Fibroblast of the conjunctiva (primary cell): ENCODE data around the gene MEIOSIN.
"Not testable (repeated sequence)": the region's sequence is repeated elsewhere in the genome, so short reads cannot be mapped to it uniquely, and the experiment has no call there.

Experiments used
- DNase-seq: peaks from one replicate; pipeline ENCODE4 v3.0.0-alpha.2; 2010; ENCODE audit warnings: low read depth

MEIOSIN gene

DNA sequence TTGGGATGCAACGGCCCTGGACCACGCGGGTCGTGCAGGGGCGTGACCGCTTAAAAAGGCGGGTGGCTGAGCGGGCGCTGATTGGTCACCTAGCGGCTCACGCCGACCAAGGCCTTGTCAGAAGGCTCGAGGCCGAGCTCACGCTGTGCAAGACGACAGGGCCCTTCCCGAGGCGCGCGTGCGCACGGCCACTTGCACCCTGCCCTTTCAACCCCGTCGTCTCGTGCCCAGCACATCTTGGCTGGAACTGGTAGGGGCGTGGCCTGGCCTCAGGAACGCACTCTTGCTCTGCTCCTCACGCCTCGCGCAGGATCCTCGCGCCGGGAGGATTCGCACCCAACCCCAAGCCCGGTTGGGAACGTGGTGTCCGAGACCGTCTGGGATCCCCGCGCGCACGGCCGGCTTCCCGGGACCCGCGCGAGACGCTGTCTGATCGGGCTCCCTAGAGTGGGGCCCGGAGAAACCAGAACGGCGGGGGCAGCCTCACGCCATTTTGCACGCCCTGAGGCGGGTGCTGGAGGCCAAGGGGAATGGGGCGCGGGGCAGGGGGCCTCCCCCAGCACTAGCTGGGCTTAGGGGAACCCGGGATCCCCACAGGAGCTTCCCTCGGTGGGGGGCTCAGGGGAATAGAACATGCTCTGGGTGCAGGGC is at the start of gene MEIOSIN:
Gene MEIOSIN (plus strand): TSS at position 280 of the 651 bp plus-strand sequence. CDS start 1,938 bp downstream, outside the sequence.
- DNase-seq = no peak

DNA sequence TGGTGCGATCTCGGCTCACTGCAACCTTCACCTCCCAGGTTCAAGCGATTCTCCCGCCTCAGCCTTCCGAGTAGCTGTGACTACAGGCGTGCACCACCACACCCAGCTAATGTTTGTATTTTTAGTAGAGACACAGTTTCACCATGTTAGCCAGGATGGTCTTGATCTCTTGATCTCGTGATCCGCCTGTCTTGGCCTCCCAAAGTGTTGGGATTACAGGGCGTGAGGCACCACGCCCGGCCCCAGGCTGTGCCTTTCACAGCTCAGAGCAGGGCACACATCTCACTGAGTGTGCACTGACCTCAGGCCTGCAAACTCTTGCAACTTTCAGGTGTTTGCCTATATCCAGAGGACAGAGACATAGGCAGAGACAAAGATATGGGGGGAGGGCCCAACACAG is 48.2 kb upstream of the MEIOSIN start:
- not testable (repeated sequence) for DNase-seq

GRCh38 chr19:45687599-45687998 is 45.6 kb upstream of the MEIOSIN start:
- DNase-seq = no peak

GRCh38 chr19:45691516-45692186 is 41.6 kb upstream of the MEIOSIN start, which contains the start of gene SNRPD2:
Gene SNRPD2 (minus strand): TSS chr19:45691953. CDS start chr19:45691888, 65 bp downstream.
- DNase-seq = peak; percentile 90

DNA sequence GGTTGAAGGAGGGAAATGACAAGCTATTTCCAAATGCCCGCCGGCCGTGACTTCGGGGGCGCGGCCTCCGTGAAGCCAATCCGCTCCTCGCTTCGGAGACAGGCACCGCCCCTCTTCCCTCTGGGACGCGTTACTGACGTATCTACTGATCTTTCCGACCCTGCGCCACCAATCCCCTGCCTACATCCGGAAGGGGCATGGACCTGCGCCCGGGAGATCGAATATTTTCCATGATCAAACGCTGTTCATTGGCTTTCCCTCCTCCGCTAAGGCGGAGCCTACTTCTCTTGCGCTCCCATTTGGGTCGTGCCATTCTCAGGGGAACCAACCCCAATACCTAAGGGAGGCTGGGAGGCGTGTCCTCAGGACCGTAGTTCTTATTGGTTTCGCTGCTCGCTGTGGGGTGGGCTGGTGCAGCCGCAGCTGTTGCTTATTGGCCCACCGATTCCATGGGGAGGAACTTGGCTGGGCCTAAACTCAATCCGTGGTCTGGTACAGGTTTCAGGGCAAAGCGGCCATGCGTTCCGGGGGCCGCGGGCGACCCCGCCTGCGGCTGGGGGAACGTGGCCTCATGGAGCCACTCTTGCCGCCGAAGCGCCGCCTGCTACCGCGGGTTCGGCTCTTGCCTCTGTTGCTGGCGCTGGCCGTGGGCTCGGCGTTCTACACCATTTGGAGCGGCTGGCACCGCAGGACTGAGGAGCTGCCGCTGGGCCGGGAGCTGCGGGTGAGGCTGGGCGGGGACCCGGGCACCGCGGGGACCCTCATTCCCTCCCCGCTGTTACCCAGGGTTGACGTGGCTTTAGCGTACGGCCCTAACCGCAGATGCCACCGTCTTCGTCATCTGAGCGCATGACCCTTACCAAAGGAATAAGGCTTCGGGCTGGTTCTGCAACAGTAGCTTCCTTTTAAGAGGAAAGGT is 40.8 kb upstream of the MEIOSIN start, which contains the start of gene QPCTL:
Gene QPCTL (plus strand): TSS at position 480 of the 919 bp plus-strand sequence. CDS start 38 bp downstream, at position 518.
- DNase-seq = peak; percentile 98

GRCh38 chr19:45693106-45693788 is 40.0 kb upstream of the MEIOSIN start:
- no peak for DNase-seq

DNA sequence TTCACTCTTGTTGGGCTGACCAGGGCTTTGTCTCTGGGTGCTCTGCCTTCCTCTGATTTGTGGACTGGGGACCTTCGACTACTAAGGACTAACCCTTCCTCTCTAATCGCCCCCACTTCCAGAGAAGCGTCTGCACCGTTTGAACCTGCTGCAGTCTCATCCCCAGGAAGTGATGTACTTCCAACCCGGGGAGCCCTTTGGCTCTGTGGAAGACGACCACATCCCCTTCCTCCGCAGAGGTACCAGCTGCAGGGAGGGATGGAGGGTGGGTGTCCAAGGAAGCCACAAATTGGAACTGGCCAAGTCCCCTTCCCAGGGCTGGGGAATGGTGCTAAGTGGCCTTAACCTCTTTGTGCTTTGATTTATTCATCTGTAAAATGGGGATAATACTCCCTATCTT is 31.6 kb upstream of the MEIOSIN start:
- DNase-seq = no peak

- DNase-seq = no peak
Measured at GRCh38 chr19:45705115-45705514, 28.1 kb upstream of the MEIOSIN start.

DNA sequence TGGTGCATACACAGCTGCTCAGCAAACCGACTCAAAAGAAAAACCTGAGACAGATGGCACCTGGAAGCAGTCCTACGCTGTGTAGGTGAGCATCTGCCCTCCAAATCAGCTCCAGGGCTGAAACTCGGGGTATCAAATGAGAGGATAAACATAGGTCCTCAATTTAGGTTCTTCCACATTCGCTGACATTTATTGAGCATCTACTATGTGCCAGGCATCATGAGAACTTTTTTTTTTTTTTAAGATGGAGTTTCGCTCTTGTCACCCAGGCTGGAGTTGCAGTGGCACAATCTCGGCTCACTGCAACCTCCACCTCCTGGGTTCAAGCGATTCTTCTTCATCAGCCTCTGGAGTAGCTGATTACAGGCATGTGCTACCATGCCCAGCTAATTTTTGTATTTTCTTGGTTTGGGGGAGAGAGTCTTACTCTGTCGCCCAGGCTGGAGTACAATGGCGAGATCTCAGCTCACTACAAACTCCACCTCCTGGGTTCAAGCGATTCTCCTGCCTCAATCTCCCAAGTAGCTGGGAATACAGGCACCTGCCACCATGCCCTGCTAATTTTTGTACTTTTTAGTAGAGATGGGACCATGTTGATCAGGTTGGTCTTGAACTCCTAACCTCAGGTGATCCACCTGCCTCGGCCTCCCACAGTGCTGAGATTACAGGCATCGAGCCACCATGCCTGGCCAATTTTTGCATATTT is 27.4 kb upstream of the MEIOSIN start:
- DNase-seq = no peak

DNA sequence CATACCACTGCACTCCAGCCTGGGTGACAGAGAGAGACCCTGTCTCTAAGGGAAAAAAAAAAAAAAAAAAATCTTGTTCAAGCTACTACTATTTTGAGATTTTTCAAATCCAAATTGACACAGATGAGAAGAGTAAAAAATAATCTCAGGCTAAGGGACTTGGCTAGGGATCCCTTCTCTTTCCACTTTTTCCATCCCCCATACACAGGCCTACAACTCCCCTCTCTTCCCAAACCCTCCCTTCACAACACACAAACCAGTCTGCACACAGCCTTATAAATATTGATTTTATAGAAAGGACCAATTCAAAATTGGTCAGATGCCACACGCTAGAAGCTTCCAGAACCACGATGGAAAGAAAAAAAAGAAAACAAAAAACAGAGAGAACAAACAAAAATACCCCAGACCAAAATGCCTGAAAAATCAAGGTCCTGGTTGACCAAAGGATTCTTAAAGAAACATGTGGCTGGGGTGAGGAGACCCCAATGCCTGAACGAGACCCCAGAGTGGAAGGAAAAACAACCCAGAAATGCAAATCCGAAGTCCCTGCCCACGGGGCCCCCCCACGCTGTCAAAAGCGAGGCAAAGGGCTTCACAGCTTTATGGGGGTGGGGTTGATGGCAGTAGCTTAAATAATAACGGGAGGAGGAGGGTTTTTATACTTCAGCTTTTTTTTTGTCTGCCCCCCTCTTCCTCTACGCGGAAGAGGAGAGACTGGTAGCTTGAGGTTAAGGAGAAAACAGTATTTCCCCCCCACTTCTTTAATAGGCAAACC is 22.7 kb upstream of the MEIOSIN start:
- DNase-seq = no peak

- no peak for DNase-seq
Measured at GRCh38 chr19:45711851-45712698, 21.2 kb upstream of the MEIOSIN start.

GRCh38 chr19:45712699-45713067 is 20.6 kb upstream of the MEIOSIN start:
- DNase-seq = no peak

DNA sequence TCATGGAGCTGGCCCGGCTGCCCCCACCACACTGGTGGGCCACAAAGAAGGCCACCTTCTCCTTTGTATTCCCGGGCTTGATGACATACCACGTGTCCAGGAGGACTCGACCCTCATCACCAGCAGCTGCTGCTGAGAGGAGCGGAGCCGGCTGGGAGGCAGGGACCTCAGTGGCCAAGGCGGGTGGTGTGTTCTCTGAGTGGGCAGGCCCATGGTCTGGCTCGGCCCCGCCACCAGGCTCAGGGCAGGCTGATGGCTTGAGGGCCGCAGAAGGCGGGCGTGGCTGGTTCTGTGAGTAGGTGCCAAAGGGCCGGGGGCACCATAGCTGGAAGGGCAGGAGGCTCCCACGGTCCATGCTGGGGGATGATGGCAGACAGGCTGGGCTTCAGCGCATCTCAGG is 20.1 kb upstream of the MEIOSIN start:
- DNase-seq = no peak

- DNase-seq = no peak
Measured at GRCh38 chr19:45715139-45715538, 18.1 kb upstream of the MEIOSIN start.

- no peak for DNase-seq
Measured at GRCh38 chr19:45716359-45717130, 16.7 kb upstream of the MEIOSIN start.

DNA sequence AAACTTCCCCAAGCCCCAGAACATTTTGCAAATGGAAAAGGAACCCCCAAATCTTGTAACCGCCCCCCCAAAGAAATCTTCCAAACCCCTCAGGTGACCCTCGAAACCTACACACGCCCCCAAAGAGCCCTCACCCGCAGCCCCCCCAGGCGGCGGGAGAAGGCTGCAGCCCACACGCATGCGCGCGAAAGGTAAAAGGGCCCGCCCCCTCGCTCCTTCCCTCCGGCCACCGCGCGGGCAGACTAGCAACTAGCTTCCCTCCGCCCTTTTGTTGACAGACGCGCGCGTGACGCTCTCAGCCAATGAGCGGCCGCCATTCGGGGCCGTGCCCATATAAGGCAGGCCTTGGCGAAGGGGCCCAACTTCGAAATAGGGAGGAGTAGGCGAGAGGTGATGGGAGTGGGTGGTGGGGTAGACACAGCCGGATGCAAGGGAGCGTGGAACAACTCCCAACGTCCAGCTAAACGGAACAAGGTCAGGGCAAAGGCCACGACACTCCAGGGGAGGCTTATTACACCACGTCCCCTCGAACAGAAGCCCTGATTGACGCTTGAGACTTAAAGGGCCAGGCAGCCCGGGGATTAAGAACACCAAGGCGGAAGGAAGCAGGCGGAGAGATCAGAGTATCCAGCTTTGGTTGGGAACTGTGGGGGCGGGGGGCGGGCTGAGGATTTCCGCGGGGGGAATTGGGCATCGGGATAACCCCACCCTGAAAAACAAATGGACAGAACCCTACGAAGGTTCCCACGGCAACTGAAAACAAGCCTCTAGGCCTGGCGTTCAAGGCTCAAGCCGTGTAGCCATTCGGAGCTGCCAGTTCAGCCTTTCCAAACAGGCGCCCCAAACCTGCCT is 15.9 kb upstream of the MEIOSIN start:
- DNase-seq = peak; percentile 99

- DNase-seq = no peak
Measured at GRCh38 chr19:45717983-45718650, 15.1 kb upstream of the MEIOSIN start.
